Upper lobe of left lung (tissue), 4 donors: Measurements from ENCODE around the gene RASA1.

Experiments used
- CTCF ChIP-seq, 6 experiments: fragments of 450-650 bp in 4 of 6; fragments of 200-600 bp in 2 of 6; sonication (generic) in 2 of 6; IDR thresholded peaks; one replicate each; pipeline ENCODE4 v1.5.1; 2016 to 2019; ENCODE audit warnings: antibody characterized with exemption in 6 of 6
- EP300 ChIP-seq, 4 donors: sonication (generic); formaldehyde crosslinking; IDR thresholded peaks; one replicate each; pipeline ENCODE4 v1.5.1; 2017; ENCODE audit warnings: antibody characterized with exemption in 4 of 4, control low read depth in 2 of 4
- POLR2A ChIP-seq, 4 donors: fragments of 450-650 bp; IDR thresholded peaks; one replicate each; pipeline ENCODE4 v1.5.1; 2016 to 2017; ENCODE audit warnings: antibody characterized with exemption in 4 of 4, mild to moderate bottlenecking in 2 of 4

DNA sequence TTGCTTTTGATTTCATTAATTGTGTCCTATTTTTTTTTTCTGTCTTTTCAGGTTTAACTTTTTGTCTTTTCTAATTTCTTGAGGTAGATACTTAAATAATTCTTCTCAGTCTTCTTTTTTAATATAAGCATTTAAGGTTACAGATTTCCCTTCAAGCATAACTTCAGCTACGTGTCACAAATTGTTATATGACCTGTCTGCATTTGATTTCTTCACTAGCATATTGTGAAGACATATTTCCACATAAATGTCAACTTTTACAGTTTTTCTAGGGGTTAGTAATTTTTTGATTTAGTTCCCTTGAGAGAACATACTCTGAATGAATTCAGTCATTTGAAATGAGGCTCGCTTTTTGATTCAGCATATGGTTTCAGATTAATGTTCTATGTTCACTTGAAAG, 35.6 kb downstream of the RASA1 start:
- TF ChIP-seq POLR2A (IDR thresholded peaks at IDR 0.05) (no peak), CTCF (IDR thresholded peaks at IDR 0.05) (no peak), EP300 (IDR thresholded peaks at IDR 0.05) (no peak)
